Effector CD4-positive, alpha-beta T cell (primary cell): ENCODE results near the gene PVALB.

ENCODE experiments used
- DNase-seq: peaks from one replicate; pipeline ENCODE4 v3.0.0-alpha.2; 2020

Gene PVALB

GRCh38 chr22:36846271-36846670, 29.4 kb upstream of the PVALB start:
- no peak for DNase-seq

- DNase-seq: no peak
Observed at GRCh38 chr22:36840106-36840505, 23.3 kb upstream of the PVALB start.

DNA sequence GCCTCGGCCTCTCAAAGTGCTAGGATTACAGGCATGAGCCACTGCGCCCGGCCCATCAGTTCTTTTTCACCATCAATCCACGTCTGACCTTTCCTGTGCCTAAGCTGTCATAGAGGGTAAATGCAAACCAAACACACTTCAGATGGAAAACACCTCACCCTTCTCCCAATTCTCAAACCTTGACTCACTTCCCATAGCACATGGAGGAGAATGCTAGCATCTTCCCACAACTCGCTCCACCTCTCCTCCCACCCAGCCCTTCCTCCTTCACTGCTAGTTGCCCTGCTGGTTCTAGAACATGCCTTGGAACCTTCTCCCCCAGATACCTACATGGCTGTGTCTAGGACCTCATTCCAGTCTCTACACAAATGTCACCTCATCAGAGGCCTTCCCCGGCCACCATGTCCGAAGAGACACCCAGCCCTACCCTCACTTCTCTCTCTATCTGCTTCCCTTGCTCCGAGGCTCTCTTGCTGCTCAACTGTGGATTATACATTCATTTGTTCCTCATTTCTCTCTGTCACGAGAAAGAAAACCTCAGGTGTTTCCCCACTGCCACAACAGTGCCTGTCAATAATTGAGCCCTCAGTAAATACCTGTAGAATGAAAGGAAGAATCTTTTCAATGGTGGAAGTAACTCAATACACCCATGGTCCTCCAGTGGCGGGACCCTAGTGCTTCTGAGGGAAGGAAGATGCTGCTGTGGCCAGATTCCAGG, 22.7 kb upstream of the PVALB start:
- DNase-seq: no peak

DNA sequence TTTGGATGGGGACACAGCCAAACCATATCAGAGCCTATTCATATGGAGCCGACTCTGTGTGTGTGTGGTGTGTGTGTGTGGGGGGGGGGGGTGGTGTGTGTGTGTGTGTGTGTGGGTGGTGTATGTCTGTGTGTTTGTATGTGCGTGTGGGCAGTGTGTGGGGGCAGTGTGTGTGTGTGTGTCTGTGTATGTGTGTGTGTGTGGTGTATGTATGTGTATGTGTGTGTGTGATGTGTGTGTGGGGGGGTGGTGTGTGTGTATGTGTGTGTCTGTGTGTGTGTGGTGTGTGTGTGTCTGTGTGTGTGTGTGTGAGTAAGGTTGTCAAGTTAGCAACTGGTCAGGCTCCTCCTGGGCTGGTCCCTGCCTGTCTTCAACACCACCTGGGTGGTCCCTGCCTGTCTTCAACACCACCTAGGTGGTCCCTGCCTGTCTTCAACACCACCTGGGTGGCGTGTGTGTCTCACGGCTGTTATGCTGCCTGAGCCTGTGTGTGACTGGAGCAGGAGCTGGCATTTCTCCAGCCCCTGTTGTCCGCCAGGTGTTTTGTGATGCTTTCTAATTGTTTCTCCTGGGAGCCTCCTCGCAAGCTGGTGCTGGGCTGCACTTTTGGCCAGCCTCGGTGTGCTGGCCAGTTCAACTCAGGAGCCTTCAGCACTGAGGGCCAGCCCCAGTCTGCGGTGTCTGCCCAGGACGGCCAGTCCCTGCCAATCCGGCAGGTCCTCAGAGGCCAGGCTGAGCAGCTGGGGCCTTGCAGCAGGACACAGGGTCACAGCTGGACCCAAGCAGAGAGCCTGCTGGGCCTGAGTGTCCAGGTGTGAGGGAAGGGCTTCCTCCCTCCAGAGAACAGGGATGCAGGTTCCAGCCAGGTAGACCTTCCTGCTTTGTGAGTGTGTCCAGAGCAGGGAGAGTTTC, 21.5 kb upstream of the PVALB start:
- no peak for DNase-seq

DNA sequence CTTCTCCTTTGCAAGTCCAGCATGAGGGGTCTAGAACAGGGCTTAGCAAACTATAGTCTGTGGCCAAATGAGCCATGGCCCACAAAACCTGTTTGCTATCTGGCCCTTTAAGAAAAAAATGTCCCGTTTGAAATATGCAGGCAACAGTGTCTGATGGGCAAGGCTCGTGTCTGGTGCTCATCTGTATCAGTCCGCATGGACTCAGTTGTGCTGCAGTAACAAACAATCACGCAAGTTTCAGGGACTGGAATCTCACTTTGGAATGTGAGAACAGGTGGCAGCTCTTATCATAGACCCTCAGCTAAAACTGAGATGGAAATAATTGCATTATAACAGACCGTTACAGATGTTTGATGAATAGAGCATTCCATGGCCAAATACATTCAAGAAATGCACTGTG, 19.1 kb upstream of the PVALB start:
- no peak for DNase-seq

GRCh38 chr22:36833073-36833472, 16.2 kb upstream of the PVALB start:
- no peak for DNase-seq

DNA sequence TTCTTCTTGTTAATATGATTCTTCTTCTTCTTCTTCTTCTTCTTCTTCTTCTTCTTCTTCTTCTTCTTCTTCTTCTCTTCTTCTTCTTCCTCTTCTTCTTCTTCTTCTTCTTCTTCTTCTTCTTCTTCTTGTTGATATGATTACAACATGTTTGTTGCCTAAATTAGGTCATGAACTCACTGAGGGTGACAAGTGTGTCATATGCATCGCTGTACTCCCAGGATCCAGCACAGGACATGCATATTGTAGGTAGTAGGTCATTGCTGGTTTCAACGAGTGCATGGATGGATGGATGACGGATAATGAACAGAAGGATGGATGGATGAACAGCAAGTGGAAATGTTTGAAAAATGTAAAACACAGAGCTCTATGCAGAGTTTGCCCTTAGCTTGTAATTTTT, 14.9 kb upstream of the PVALB start:
- no peak for DNase-seq

DNA sequence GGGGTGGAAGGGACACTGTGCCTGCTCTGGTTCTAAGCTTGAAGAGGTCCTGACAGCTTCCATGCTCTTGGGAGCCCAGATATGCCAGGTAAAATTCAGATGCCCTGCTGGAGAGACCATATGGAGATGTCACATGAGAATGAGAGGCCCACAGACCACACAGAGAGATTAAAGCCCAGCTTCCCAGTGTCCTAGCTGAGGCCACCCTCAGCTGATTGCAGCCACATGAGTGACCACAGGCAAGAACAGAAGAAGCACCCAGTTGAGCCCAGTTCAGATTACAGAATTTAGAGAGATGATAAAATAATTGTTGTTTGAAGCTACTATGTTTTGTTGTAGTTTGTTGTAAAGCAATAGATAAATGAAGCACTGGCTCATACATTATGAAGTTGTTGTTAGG, 14.4 kb upstream of the PVALB start:
- no peak for DNase-seq

DNA sequence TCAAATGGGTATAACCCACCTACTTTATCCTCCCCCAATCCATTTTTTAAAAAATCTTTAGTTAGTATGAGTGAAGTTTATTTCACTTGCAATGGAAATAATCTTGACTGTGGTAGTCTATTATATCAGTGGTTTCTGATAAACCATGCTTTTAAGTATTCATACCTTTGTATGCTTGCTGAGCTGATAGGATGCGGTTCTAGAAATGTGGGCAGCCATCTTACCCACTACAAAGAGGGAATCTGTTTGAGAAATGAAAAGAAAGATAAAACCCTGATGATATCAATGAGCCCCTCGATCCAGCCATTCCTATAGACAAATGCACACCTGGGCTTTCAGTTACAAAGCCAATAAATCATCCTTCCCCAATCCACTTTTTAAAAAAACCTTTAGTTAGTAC, 13.8 kb upstream of the PVALB start:
- DNase-seq: no peak

GRCh38 chr22:36829370-36830002, 12.7 kb upstream of the PVALB start:
- no peak for DNase-seq

GRCh38 chr22:36828815-36829214, 12.0 kb upstream of the PVALB start:
- DNase-seq: no peak

DNA sequence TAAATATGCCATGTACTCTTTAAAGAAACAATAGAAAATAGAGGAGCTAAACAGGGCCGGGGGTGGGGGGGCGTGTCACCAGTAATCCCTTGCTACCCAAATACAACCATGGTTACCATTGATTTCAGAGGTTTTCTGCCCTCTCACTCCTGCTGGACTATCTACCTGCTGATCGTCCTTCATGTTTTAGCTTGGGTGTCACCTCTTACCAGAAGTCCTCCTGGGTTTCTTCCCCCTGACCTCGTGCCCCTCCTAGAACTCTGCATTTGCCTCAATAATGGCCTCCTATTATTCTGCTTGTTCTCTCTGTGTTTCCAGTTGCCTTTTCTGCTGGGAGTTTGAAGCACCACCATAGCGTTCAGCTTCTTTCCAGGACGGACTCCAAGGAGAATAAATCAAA, 9.4 kb upstream of the PVALB start:
- no peak for DNase-seq

DNA sequence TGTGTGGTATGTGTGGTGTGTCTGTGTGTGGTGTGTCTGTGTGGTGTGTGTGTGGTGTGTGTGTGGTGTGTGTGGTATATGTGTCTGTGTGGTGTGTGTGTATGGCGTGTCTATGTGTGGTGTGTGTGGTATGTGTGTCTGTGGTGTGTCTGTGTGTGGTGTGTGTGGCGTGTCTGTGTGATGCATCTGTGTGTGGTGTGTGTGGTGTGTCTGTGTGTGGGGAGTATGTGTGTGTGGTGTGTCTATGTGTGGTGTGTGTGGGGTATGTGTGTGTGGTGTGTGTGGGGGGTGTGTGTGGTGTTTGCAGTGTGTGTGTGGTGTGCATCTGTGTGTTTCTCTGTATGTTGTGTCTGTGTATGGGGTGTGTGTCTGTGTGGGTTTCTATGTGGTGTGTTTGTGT, 7.8 kb upstream of the PVALB start:
- DNase-seq: no peak

- no peak for DNase-seq
Observed at GRCh38 chr22:36823186-36823839, 6.5 kb upstream of the PVALB start.

DNA sequence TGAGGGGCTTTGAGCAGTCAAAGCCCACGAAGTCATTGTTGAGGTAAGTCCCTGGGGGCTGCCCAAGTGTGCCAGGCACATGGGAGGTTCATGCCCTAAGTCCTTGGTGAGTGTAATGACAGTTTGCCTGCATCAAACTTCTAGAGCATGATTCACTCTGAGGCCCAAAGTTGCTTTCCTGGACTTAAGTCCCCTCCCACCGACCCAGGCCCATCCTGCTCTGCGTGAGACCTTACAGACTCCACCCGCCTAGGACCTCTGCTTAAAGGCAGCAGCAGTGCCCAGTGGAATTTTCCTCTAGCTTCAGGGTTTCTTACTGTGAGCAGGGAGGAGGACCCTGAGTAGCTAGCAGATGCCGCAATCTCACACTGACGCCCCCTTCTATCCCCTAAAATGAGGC, 5.7 kb upstream of the PVALB start:
- no peak for DNase-seq

- DNase-seq: no peak
Observed at GRCh38 chr22:36819112-36819511, 2.3 kb upstream of the PVALB start.

DNA sequence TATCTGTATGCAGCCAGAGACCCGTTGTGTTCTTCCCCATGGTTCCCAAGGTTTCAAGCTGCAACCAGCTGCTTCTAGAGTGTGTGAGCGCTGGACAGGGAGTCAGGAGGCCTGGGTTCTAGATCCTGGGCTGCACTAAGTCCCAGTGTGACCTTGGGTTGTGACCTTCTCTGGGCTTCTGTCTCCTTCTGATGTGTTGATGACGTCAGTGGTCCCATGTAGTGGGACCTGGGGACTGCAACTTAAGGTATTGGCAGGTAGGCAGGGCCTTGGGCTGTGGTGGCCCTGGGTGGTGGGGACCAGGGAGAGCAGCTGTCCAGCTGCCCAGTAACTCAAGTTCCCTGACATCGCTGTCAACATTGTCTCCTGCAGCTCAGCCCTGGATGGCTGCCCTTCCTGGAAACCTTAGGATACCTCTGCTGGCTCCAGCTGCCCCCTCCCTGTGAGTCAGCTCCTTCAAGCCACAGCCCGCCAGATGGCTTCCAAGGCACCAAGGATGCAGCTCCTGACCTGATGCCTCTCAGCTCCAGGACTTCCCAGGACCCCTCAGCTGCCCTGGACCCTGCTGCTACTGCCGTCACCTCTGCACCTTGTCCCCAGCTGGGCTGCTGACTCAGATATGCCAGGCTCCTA, 1.3 kb upstream of the PVALB start:
- no peak for DNase-seq

- no peak for DNase-seq
Observed at GRCh38 chr22:36817525-36817848, 652 bp upstream of the PVALB start.

DNA sequence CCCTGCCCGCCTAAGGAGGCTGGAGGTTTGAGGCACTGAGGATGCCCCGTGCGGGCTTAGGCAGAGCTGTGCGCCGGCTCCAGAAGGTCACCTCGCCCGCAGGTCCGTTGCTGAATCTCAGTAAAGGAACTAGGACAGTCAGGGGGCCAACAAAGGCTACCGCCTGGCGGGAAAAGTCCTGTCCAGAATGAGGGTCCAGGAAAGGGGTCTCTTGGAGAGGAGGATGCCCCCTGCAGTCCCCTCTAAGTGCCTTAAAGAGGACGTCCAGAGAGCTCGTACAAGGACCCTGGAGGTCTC, 548 bp downstream of the PVALB start:
- no peak for DNase-seq

- no peak for DNase-seq
Observed at GRCh38 chr22:36815558-36816338, 1.1 kb downstream of the PVALB start.

- no peak for DNase-seq
Observed at GRCh38 chr22:36814801-36815200, 2.0 kb downstream of the PVALB start.

DNA sequence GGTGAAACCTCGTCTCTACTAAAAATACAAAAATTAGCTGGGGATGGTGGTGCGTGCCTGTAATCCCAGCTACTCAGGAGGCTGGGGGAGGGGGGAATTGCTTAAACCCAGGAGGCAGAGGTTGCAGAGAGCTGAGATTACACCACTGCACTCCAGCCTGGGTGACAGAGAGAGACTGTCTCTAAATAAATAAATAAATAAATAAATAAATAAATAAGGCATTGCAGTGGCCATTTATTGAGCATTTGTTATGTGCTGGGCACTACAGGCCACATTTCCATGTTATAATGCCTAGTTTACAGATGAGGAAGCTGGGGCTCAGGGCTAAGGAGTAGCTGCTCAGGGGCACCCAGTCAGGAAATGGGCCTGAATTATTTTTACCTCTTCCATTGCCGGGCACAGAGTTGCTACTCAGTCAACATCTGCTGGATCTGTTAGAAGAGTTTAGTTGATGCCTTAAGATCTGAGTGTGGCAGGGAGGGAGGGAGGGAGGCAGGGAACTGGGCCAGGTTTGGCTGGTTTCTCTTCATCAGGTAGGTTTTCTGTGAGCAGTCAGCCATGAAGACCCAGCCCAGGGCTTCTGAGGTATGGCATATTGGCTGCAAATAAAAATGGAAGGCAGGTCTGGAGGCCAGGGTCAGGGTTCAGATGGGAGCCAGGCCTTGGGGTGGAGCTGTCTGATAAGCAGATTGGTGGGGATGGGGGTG, 5.6 kb downstream of the PVALB start:
- no peak for DNase-seq
